NCI-H774 (cell line): ENCODE data around the gene PIR.
A peak's percentile ranks its signal among the peaks of the same experiment; 100 is the strongest.

ENCODE experiments used
- DNase-seq: peaks from one replicate; lab custom pipeline; 2025; lab: John Stamatoyannopoulos, UW

The PIR gene

GRCh38 chrX:15344106-15344505 is 149.0 kb downstream of the PIR start:
- DNase-seq: no peak

DNA sequence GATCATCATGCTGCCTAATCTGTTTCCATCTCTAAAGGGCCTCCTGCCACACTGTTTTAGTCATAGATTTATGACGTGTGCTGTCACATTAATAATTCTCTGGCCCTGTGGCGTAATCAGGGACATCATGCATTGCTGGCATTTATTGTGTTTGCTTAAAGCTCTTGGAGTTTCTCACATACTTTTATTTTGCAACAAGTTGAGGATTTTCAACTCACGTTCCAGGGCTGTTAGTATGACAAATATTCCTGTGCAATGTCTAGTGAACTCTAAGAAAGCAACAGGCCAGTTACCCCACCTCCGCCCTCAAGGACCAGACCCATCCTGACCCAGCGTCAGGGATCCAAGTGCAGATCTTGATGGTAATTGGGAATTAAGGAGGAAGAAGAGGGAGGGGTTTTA is 150.1 kb downstream of the PIR start:
- DNase-seq: no peak

GRCh38 chrX:15340867-15341266 is 152.3 kb downstream of the PIR start:
- DNase-seq: no peak

- peak; percentile 2 for DNase-seq
These were observed 157.1 kb downstream of the PIR start for GRCh38 chrX:15336023-15336413.

- DNase-seq: peak; percentile 92
These were observed 157.8 kb downstream of the PIR start, which contains the start of gene PIGA for GRCh38 chrX:15335135-15336022. Gene PIGA (minus strand): TSS chrX:15335523. CDS start chrX:15331930, 3,593 bp downstream.
